Endothelial cell of umbilical vein (primary cell): Measurements from ENCODE around the gene CARD19. TPM values are rescaled to one million over a fixed set of nuclear protein-coding genes. Genes with fewer than 3 reads are reported as not detected.

Experiments used
- BruUV-seq: library from RNA; stranded (reverse); fragments of 400-500 nt; replicated peaks from 2 replicates; lab custom pipeline; 2021; lab: Mats Ljungman, UMichigan
- CTCF ChIA-PET: fragments of 300-600, 350-600 bp; sonication (Branson Sonifier 250); formaldehyde crosslinking; loops from one replicate; lab custom pipeline; 2021; ENCODE audit warnings: antibody characterized with exemption, inconsistent platforms; lab: Charles Lee
- POLR2A ChIA-PET: fragments of 300-600, 350-600 bp; sonication (Branson Sonifier 250); formaldehyde crosslinking; loops from one replicate; lab custom pipeline; 2021; ENCODE audit warnings: antibody characterized with exemption, inconsistent platforms; lab: Charles Lee
- DNase-seq: peaks from one replicate; pipeline ENCODE4 v3.0.0-alpha.2; 2011; ENCODE audit warnings: low read depth, low spot score
- FAIRE-seq: peaks from 2 replicates; lab custom pipeline; 2011; peaks lifted over from hg19 to GRCh38; lab: Jason Lieb, UNC
- H2AFZ ChIP-seq: 2 replicates; pipeline ENCODE4 v1.6.0; 2012; ENCODE audit warnings: low read depth, low read length, control low read depth, inconsistent platforms
- H3K27ac ChIP-seq: 2 replicates; pipeline ENCODE4 v1.5.1; 2011; ENCODE audit warnings: low read depth, mild to moderate bottlenecking, control low read depth, low read length, moderate library complexity; ENCODE audit not compliant: insufficient read depth
- H3K27me3 ChIP-seq, 2 experiments: 2 replicates each; pipeline versions ENCODE4 v1.6.0 to v1.6.1; 2011; ENCODE audit warnings: low read length in 2 of 2, mixed read lengths in 1 of 2; ENCODE audit not compliant: control insufficient read depth in 2 of 2, insufficient read depth in 2 of 2
- H3K36me3 ChIP-seq, 2 experiments: 2 replicates in 1 of 2; 3 replicates in 1 of 2; pipeline ENCODE4 v1.5.1; 2011; ENCODE audit warnings: low read length in 2 of 2, mild to moderate bottlenecking in 1 of 2, moderate library complexity in 1 of 2; ENCODE audit not compliant: control insufficient read depth in 2 of 2, insufficient read depth in 2 of 2; ENCODE audit errors: extremely low read depth in 1 of 2
- H3K4me1 ChIP-seq: 3 replicates; pipeline ENCODE4 v1.5.1; 2011; ENCODE audit warnings: mild to moderate bottlenecking, low read length; ENCODE audit not compliant: control insufficient read depth, insufficient read depth; ENCODE audit errors: extremely low read depth
- H3K4me2 ChIP-seq: 2 replicates; pipeline ENCODE4 v1.6.1; 2011; ENCODE audit warnings: low read length, control low read depth, mixed read lengths; ENCODE audit not compliant: insufficient read depth
- H3K4me3 ChIP-seq, 3 experiments: fragments of 200-600 bp in 1 of 3; sonication (generic), shearing (Covaris generic) in 1 of 3; replicated peaks in 1 of 3; 2 replicates each; pipeline ENCODE4 v1.5.1; 2011 to 2016; ENCODE audit warnings: control low read depth in 3 of 3, low read length in 3 of 3, mild to moderate bottlenecking in 2 of 3, inconsistent platforms in 1 of 3, low read depth in 1 of 3, moderate library complexity in 1 of 3; ENCODE audit not compliant: insufficient read depth in 1 of 3
- H3K79me2 ChIP-seq: 2 replicates; pipeline ENCODE4 v1.6.0; 2012; ENCODE audit warnings: low read length, inconsistent platforms; ENCODE audit not compliant: control insufficient read depth, insufficient read depth
- H3K9ac ChIP-seq: replicated peaks from 2 replicates; pipeline ENCODE3; 2011; ENCODE audit warnings: low read length, control low read depth; ENCODE audit not compliant: insufficient read depth; ENCODE audit errors: extremely low read depth
- H3K9me1 ChIP-seq: replicated peaks from 3 replicates; pipeline ENCODE4 v1.6.0; 2011; ENCODE audit warnings: mild to moderate bottlenecking, low read length; ENCODE audit not compliant: control insufficient read depth, insufficient read depth; ENCODE audit errors: extremely low read depth
- H3K9me3 ChIP-seq: replicated peaks from 2 replicates; pipeline ENCODE4 v1.5.1; 2012; ENCODE audit warnings: low read length, inconsistent platforms; ENCODE audit not compliant: control insufficient read depth, insufficient read depth
- H4K20me1 ChIP-seq: replicated peaks from 2 replicates; pipeline ENCODE3; 2011; ENCODE audit warnings: mild to moderate bottlenecking, low read length; ENCODE audit not compliant: control insufficient read depth, insufficient read depth; ENCODE audit errors: extremely low read depth
- CTCF ChIP-seq, 2 donors: IDR thresholded peaks; 1 replicate in 1 of 2; 2 replicates in 1 of 2; pipeline ENCODE4 v1.5.1; 2011; ENCODE audit warnings: low read length in 2 of 2, mild to moderate bottlenecking in 2 of 2, moderate library complexity in 2 of 2, control low read depth in 1 of 2, inconsistent platforms in 1 of 2, low read depth in 1 of 2; ENCODE audit not compliant: insufficient read depth in 1 of 2; ENCODE audit errors: extremely low read depth in 1 of 2
- EZH2 ChIP-seq: IDR thresholded peaks from 2 replicates; pipeline ENCODE4 v1.6.1; 2012; ENCODE audit warnings: borderline replicate concordance, low read depth, mild to moderate bottlenecking, moderate library complexity, low read length, inconsistent platforms; ENCODE audit not compliant: severe bottlenecking
- FOS ChIP-seq: IDR thresholded peaks from 2 replicates; pipeline ENCODE4 v1.6.1; 2011; ENCODE audit warnings: mild to moderate bottlenecking, low read length, moderate library complexity, borderline replicate concordance; ENCODE audit not compliant: insufficient read depth
- GATA2 ChIP-seq: IDR thresholded peaks from 2 replicates; pipeline ENCODE4 v1.7.0; 2011; ENCODE audit warnings: low read depth, mild to moderate bottlenecking, moderate library complexity, mixed read lengths, low read length; ENCODE audit not compliant: insufficient read length, insufficient read depth
- JUN ChIP-seq: IDR thresholded peaks from 2 replicates; pipeline ENCODE4 v1.6.1; 2011; ENCODE audit warnings: borderline replicate concordance, low read depth; ENCODE audit not compliant: insufficient read length, insufficient read depth
- MAX ChIP-seq: IDR thresholded peaks from 2 replicates; pipeline ENCODE4 v1.6.1; 2011; ENCODE audit not compliant: insufficient read depth, insufficient read length
- MYC ChIP-seq: IDR thresholded peaks from one replicate; pipeline ENCODE4 v1.6.1; 2011; ENCODE audit warnings: mild to moderate bottlenecking, low read depth, low read length
- POLR2A ChIP-seq: IDR thresholded peaks from 2 replicates; pipeline ENCODE4 v1.6.1; 2012; ENCODE audit warnings: low read depth, mild to moderate bottlenecking, control low read depth, low read length
- POLR2AphosphoS5 ChIP-seq: IDR thresholded peaks from 2 replicates; pipeline ENCODE4 v1.6.1; 2012; ENCODE audit warnings: low read depth, mild to moderate bottlenecking, control low read depth, low read length, moderate library complexity; ENCODE audit not compliant: insufficient read depth
- dilution Hi-C: fragments of 300-500 bp; cut with MboI; formaldehyde crosslinking; loops from one replicate; pipeline ENCODE4 v1.15.0; 2019; ENCODE audit warnings: low sequenced_read_pairs; ENCODE audit not compliant: extremely low pct_ligation_motif_present
- intact Hi-C: fragments of 100-400 bp; cut with micrococcal nuclease; formaldehyde crosslinking; loops from one replicate; pipeline ENCODE4 v1.10.0; 2022
- polyA plus RNA-seq, 4 experiments: library from polyadenylated mRNA; depleted of rRNA in 3 of 4; stranded (reverse) in 3 of 4; unstranded in 1 of 4; fragments of >200 nt; gene quantifications; 2 replicates each; pipeline versions ENCODE4 v1.2.1 to v1.2.3, GENCODE V29; 2011 to 2012; ENCODE audit warnings: missing spikeins in 1 of 4
- total RNA-seq: library from RNA; stranded (reverse); gene quantifications from 2 replicates; pipeline ENCODE4 v1.2.3, GENCODE V29; 2021

CARD19 gene
- total and polyA plus RNA-seq, 2 donors (not counting 3 experiments of a cell fraction or from before 2014, with no cell fraction given): 45.7 to 148 TPM

- POLR2A ChIA-PET: no interaction called here
- no peak overlapping the region for H2AFZ ChIP-seq
- H3K9me1 ChIP-seq: no peaks in the 10 kb centered on the region
- no TSS peak for BruUV-seq
- H3K27me3 ChIP-seq: peaks cover 0 to 3% of the 10 kb centered on the region in 2 experiments
- no peak overlapping the region for H3K9ac ChIP-seq
- H4K20me1 ChIP-seq: no peaks in the 10 kb centered on the region
- H3K9me3 ChIP-seq: no peaks in the 10 kb centered on the region
- H3K4me2 ChIP-seq: no peak overlapping the region
- FAIRE-seq: peak; percentile 56
- CTCF ChIA-PET: interaction anchor here (0.8 kb wide), 1 partner anchor 68 kb away, joined by 3 read pairs; no protein-coding TSS in a partner anchor
- no peak overlapping the region for H3K27ac ChIP-seq
- H3K4me1 ChIP-seq: no peaks in the 10 kb centered on the region
- peak; percentile 5 for DNase-seq
- no peaks in the 10 kb centered on the region for H3K79me2 ChIP-seq
- TF ChIP-seq MYC: no peak
- TF ChIP-seq MAX: no peak
- TF ChIP-seq CTCF (IDR thresholded peaks at IDR 0.05; ENCODE audit: extremely low read depth in 1 of 2, insufficient read depth in 1 of 2, low read depth in 1 of 2, low read length in 2 of 2): no peak
- no peak for TF ChIP-seq POLR2AphosphoS5
- no peak for TF ChIP-seq FOS
- no peak for TF ChIP-seq GATA2
- TF ChIP-seq JUN: no peak
- TF ChIP-seq EZH2: no peak
- TF ChIP-seq POLR2A: no peak
- dilution Hi-C loops (no loop called here), intact Hi-C loops (no loop called here)
- H3K36me3 ChIP-seq: no peaks in the 10 kb centered on the region
- no peak overlapping the region for H3K4me3 ChIP-seq
These were observed 24.6 kb upstream of the CARD19 start for GRCh38 chr9:93071464-93071863.
